Superior temporal gyrus (tissue), 1 donor: ENCODE results near the gene SPOCD1.

Experiments
- DNase-seq: peaks from one replicate; pipeline ENCODE4 v3.0.0-alpha.2; 2016; ENCODE audit errors: extremely low spot score

The SPOCD1 gene

GRCh38 chr1:31799895-31800673 lies 15.7 kb downstream of the SPOCD1 start:
- no peak for DNase-seq

- DNase-seq = no peak
These were observed 16.5 kb downstream of the SPOCD1 start for GRCh38 chr1:31799196-31799894.

GRCh38 chr1:31798433-31799195 lies 17.2 kb downstream of the SPOCD1 start:
- DNase-seq = no peak

GRCh38 chr1:31798086-31798432 lies 17.8 kb downstream of the SPOCD1 start:
- no peak for DNase-seq

GRCh38 chr1:31797216-31797615 lies 18.6 kb downstream of the SPOCD1 start:
- no peak for DNase-seq

- no peak for DNase-seq
These were observed 19.1 kb downstream of the SPOCD1 start for GRCh38 chr1:31796707-31797106.

- peak; percentile 68 for DNase-seq
These were observed 19.8 kb downstream of the SPOCD1 start for GRCh38 chr1:31795801-31796621.

GRCh38 chr1:31795096-31795675 lies 20.6 kb downstream of the SPOCD1 start:
- DNase-seq = no peak

GRCh38 chr1:31793586-31794285 lies 22.1 kb downstream of the SPOCD1 start:
- no peak for DNase-seq

- DNase-seq = no peak
These were observed 22.7 kb downstream of the SPOCD1 start for GRCh38 chr1:31793086-31793485.

GRCh38 chr1:31792541-31792940 lies 23.3 kb downstream of the SPOCD1 start:
- no peak for DNase-seq

GRCh38 chr1:31792116-31792515 lies 23.7 kb downstream of the SPOCD1 start:
- no peak for DNase-seq

GRCh38 chr1:31791131-31791858 lies 24.5 kb downstream of the SPOCD1 start:
- no peak for DNase-seq

GRCh38 chr1:31790641-31791091 lies 25.2 kb downstream of the SPOCD1 start:
- DNase-seq = no peak

GRCh38 chr1:31790140-31790539 lies 25.7 kb downstream of the SPOCD1 start:
- no peak for DNase-seq

GRCh38 chr1:31789259-31790065 lies 26.4 kb downstream of the SPOCD1 start:
- DNase-seq = peak; percentile 93

GRCh38 chr1:31788825-31789256 lies 27.0 kb downstream of the SPOCD1 start:
- DNase-seq = peak; percentile 76

- peak; percentile 97 for DNase-seq
These were observed 27.5 kb downstream of the SPOCD1 start for GRCh38 chr1:31788138-31788824.

GRCh38 chr1:31787786-31788137 lies 28.1 kb downstream of the SPOCD1 start:
- no peak for DNase-seq
